ENCODE measurements around the gene TACR2.

Gene TACR2

GRCh38 chr10:69367469-69367868 is 49.2 kb downstream of the TACR2 start:
- no peak for FAIRE-seq

- FAIRE-seq, result no peak
These were observed 50.0 kb downstream of the TACR2 start for GRCh38 chr10:69366738-69367137.

GRCh38 chr10:69364232-69364940 is 52.3 kb downstream of the TACR2 start:
- no peak for FAIRE-seq

- no peak for FAIRE-seq
These were observed 53.1 kb downstream of the TACR2 start for GRCh38 chr10:69363666-69364065.

- FAIRE-seq, result no peak
These were observed 54.2 kb downstream of the TACR2 start for GRCh38 chr10:69362471-69362954.

GRCh38 chr10:69361303-69361614 is 55.5 kb downstream of the TACR2 start:
- FAIRE-seq, result no peak

- no peak for FAIRE-seq
These were observed 56.0 kb downstream of the TACR2 start for GRCh38 chr10:69360485-69361302.

GRCh38 chr10:69359594-69359993 is 57.1 kb downstream of the TACR2 start:
- no peak for FAIRE-seq

GRCh38 chr10:69359148-69359547 is 57.6 kb downstream of the TACR2 start:
- no peak for FAIRE-seq

GRCh38 chr10:69358148-69358795 is 58.4 kb downstream of the TACR2 start:
- no peak for FAIRE-seq

GRCh38 chr10:69356187-69356586 is 60.5 kb downstream of the TACR2 start:
- FAIRE-seq, result no peak

GRCh38 chr10:69353977-69354635 is 62.6 kb downstream of the TACR2 start:
- FAIRE-seq, result no peak

All from islet of Langerhans (tissue), 1 donor.